GM12878 (cell line): ENCODE measurements around the gene GRK1. TPM values are rescaled to one million over a fixed set of nuclear protein-coding genes. Genes with fewer than 3 reads are reported as not detected.

Source experiments
- ATAC-seq: fragments of 200-7000 bp; cut with Tn5 transposase; 3 replicates; pipeline ENCODE4 v1.9.1; 2020; ENCODE audit warnings: mild to moderate bottlenecking, moderate library complexity
- BruUV-seq: library from RNA; stranded (reverse); fragments of 400-500 nt; replicated peaks from 2 replicates; lab custom pipeline; 2021; lab: Mats Ljungman, UMichigan
- CTCF ChIA-PET: fragments of 300-600 bp; sonication (Branson Sonifier 250); formaldehyde crosslinking; extraction: SDS; loops from one replicate; lab custom pipeline; 2021; ENCODE audit warnings: inconsistent platforms; lab: Yijun Ruan, JAX
- POLR2A ChIA-PET: fragments of 350-600 bp; formaldehyde crosslinking; extraction: SDS; loops from one replicate; lab custom pipeline; 2021; ENCODE audit warnings: inconsistent platforms; lab: Charles Lee
- RAD21 ChIA-PET: fragments of 300-600 bp; sonication (Branson Sonifier 250); formaldehyde crosslinking; loops from one replicate; lab custom pipeline; 2023; ENCODE audit warnings: antibody characterized with exemption; ENCODE audit not compliant: unreplicated experiment; lab: Charles Lee
- SMC1A ChIA-PET: fragments of 300-600 bp; sonication (Branson Sonifier 250); formaldehyde crosslinking; loops from one replicate; lab custom pipeline; 2023; ENCODE audit not compliant: unreplicated experiment, uncharacterized antibody; lab: Charles Lee
- DNase-seq: peaks from one replicate; pipeline ENCODE4 v3.0.0-alpha.2; 2011; ENCODE audit warnings: low read depth, low spot score
- FAIRE-seq: peaks from 3 replicates; lab custom pipeline; 2011; peaks lifted over from hg19 to GRCh38; lab: Jason Lieb, UNC
- H2AFZ ChIP-seq: 2 replicates; pipeline ENCODE4 v1.6.0; 2011; ENCODE audit warnings: low read depth, low read length, control low read depth; ENCODE audit not compliant: control insufficient read depth
- H3K27ac ChIP-seq: 2 replicates; pipeline ENCODE4 v1.5.1; 2011; ENCODE audit warnings: control low read depth; ENCODE audit not compliant: control insufficient read depth, insufficient read depth
- H3K27me3 ChIP-seq, 2 experiments: replicated peaks in 1 of 2; 2 replicates each; pipeline versions ENCODE4 v1.6.0 to v1.6.1; 2011; ENCODE audit warnings: low read length in 1 of 2; ENCODE audit not compliant: control insufficient read depth in 2 of 2, insufficient read depth in 2 of 2
- H3K36me3 ChIP-seq, 2 experiments: 2 replicates each; pipeline ENCODE4 v1.5.1; 2011; ENCODE audit warnings: low read length in 1 of 2; ENCODE audit not compliant: control insufficient read depth in 2 of 2, insufficient read depth in 2 of 2
- H3K4me1 ChIP-seq: 2 replicates; pipeline ENCODE4 v1.6.1; 2011; ENCODE audit warnings: mild to moderate bottlenecking, low read length, moderate library complexity, mixed read lengths; ENCODE audit not compliant: control insufficient read depth, insufficient read depth
- H3K4me2 ChIP-seq: 2 replicates; pipeline ENCODE4 v1.6.0; 2011; ENCODE audit warnings: control low read depth; ENCODE audit not compliant: control insufficient read depth, insufficient read depth
- H3K4me3 ChIP-seq: fragments of 200-600 bp; sonication (generic); 2 replicates; pipeline ENCODE4 v1.5.1; 2016
- H3K79me2 ChIP-seq: 2 replicates; pipeline ENCODE4 v1.6.0; 2011; ENCODE audit warnings: low read length; ENCODE audit not compliant: control insufficient read depth, insufficient read depth
- H3K9ac ChIP-seq: 2 replicates; pipeline ENCODE4 v1.8.0; 2011; ENCODE audit warnings: low read length, control low read depth, mixed read lengths; ENCODE audit not compliant: control insufficient read depth, insufficient read depth
- H3K9me3 ChIP-seq: replicated peaks from 3 replicates; pipeline ENCODE4 v1.5.1; 2011; ENCODE audit warnings: mild to moderate bottlenecking, low read length; ENCODE audit not compliant: control insufficient read depth, insufficient read depth
- H4K20me1 ChIP-seq: 2 replicates; pipeline ENCODE4 v1.6.0; 2011; ENCODE audit not compliant: control insufficient read depth, insufficient read depth
- BACH1 ChIP-seq: fragments of 450-650 bp; IDR thresholded peaks from 2 replicates; pipeline ENCODE4 v1.6.1; 2017; ENCODE audit warnings: mild to moderate bottlenecking, borderline replicate concordance
- BCL3 ChIP-seq: IDR thresholded peaks from 2 replicates; pipeline ENCODE4 v1.6.1; 2011; ENCODE audit warnings: borderline replicate concordance, low read depth, mild to moderate bottlenecking, moderate library complexity, low read length; ENCODE audit not compliant: insufficient read depth, poor library complexity, severe bottlenecking
- BMI1 ChIP-seq: fragments of 450-650 bp; IDR thresholded peaks from 2 replicates; pipeline ENCODE4 v1.6.1; 2016; ENCODE audit warnings: mild to moderate bottlenecking, moderate library complexity, borderline replicate concordance
- DPF2 ChIP-seq: fragments of 450-650 bp; IDR thresholded peaks from 2 replicates; pipeline ENCODE4 v1.6.1; 2017; ENCODE audit warnings: mild to moderate bottlenecking
- HDAC6 ChIP-seq: fragments of 200-600 bp; sonication (generic); IDR thresholded peaks from one replicate; pipeline ENCODE4 v1.8.0; 2017; ENCODE audit warnings: antibody characterized with exemption; ENCODE audit not compliant: unreplicated experiment
- HDGF ChIP-seq: fragments of 450-650 bp; IDR thresholded peaks from 2 replicates; pipeline ENCODE4 v1.6.1; 2016; ENCODE audit warnings: antibody characterized with exemption
- IKZF2 ChIP-seq, 2 experiments: fragments of 450-650 bp; IDR thresholded peaks; 2 replicates each; pipeline ENCODE4 v1.6.1; 2017; ENCODE audit warnings: mild to moderate bottlenecking in 2 of 2, moderate library complexity in 2 of 2
- IRF5 ChIP-seq: fragments of 450-650 bp; IDR thresholded peaks from 2 replicates; pipeline ENCODE4 v1.6.1; 2017; ENCODE audit warnings: borderline replicate concordance
- MXI1 ChIP-seq: fragments of 150-350 bp; IDR thresholded peaks from 2 replicates; pipeline ENCODE4 v1.6.1; 2011; ENCODE audit warnings: low read depth, mild to moderate bottlenecking, inconsistent platforms, low read length, improper control_type of control experiment
- NR2F1 ChIP-seq: fragments of 450-650 bp; conservative IDR thresholded peaks from 2 replicates; pipeline ENCODE4 v1.6.1; 2017; ENCODE audit warnings: mild to moderate bottlenecking
- NRF1 ChIP-seq: conservative IDR thresholded peaks from 2 replicates; pipeline ENCODE4 v1.6.1; 2011; ENCODE audit warnings: mild to moderate bottlenecking, low read depth, low read length, improper control_type of control experiment
- POLR2A ChIP-seq: IDR thresholded peaks from 2 replicates; pipeline ENCODE4 v1.6.1; 2011; ENCODE audit warnings: low read depth, mild to moderate bottlenecking, low read length
- RUNX3 ChIP-seq: IDR thresholded peaks from 2 replicates; pipeline ENCODE4 v1.6.1; 2012; ENCODE audit warnings: low read length, inconsistent platforms
- SIN3A ChIP-seq: IDR thresholded peaks from 2 replicates; pipeline ENCODE4 v1.6.1; 2012; ENCODE audit warnings: low read depth, low read length, improper control_type of control experiment
- SMAD1 ChIP-seq: fragments of 450-650 bp; IDR thresholded peaks from 2 replicates; pipeline ENCODE4 v1.6.1; 2018; ENCODE audit warnings: mild to moderate bottlenecking, low read depth; ENCODE audit not compliant: partially characterized antibody
- SP1 ChIP-seq: IDR thresholded peaks from one replicate; pipeline ENCODE4 v1.6.1; 2011; ENCODE audit warnings: low read depth, low read length
- SREBF1 ChIP-seq: IDR thresholded peaks from 2 replicates; pipeline ENCODE4 v1.6.1; 2012; ENCODE audit warnings: mild to moderate bottlenecking, low read length
- STAT1 ChIP-seq: fragments of 450-650 bp; conservative IDR thresholded peaks from 2 replicates; pipeline ENCODE4 v1.6.1; 2014; ENCODE audit warnings: antibody characterized with exemption, mild to moderate bottlenecking
- SUPT20H ChIP-seq: IDR thresholded peaks from 2 replicates; pipeline ENCODE4 v1.6.1; 2011; ENCODE audit warnings: low read depth, mild to moderate bottlenecking, low read length, moderate library complexity, borderline replicate concordance; ENCODE audit not compliant: control insufficient read depth
- WRNIP1 ChIP-seq: IDR thresholded peaks from 2 replicates; pipeline ENCODE4 v1.6.1; 2011; ENCODE audit warnings: low read depth, low read length, improper control_type of control experiment, borderline replicate concordance
- ZNF207 ChIP-seq: fragments of 450-650 bp; IDR thresholded peaks from 2 replicates; pipeline ENCODE4 v1.6.1; 2014; ENCODE audit warnings: antibody characterized with exemption, mild to moderate bottlenecking, borderline replicate concordance
- ZNF217 ChIP-seq: fragments of 450-650 bp; IDR thresholded peaks from 2 replicates; pipeline ENCODE4 v1.6.1; 2017; ENCODE audit warnings: antibody characterized with exemption, mild to moderate bottlenecking
- ZNF384 ChIP-seq: IDR thresholded peaks from 2 replicates; pipeline ENCODE4 v1.6.1; 2012; ENCODE audit warnings: low read depth, mild to moderate bottlenecking, low read length, improper control_type of control experiment, borderline replicate concordance
- WGBS: methylation state at CpG from one replicate; pipeline ENCODE4 v1.1.6; 2016; ENCODE audit warnings: low lambda C conversion rate; ENCODE audit not compliant: insufficient replicate concordance, insufficient coverage; ENCODE audit errors: missing lambda C conversion rate; 5-methylcytosine and 5-hydroxymethylcytosine counted together
- in situ Hi-C: fragments of 300-500 bp; cut with MboI; formaldehyde crosslinking; loops from 9 replicates; pipeline ENCODE4 v1.14.3; 2018; ENCODE audit warnings: mixed read lengths
- intact Hi-C: fragments of 100-400 bp; cut with micrococcal nuclease; formaldehyde crosslinking; loops from one replicate; pipeline ENCODE4 v1.14.2; 2022; ENCODE audit not compliant: unreplicated experiment
- polyA plus RNA-seq, 11 experiments: library from polyadenylated mRNA; depleted of rRNA in 4 of 11; unstranded in 6 of 11; stranded (reverse) in 5 of 11; fragments of >200 nt; fragmentation: Nextera tagmentation in 4 of 11; fragmentation: Illumina TruSeq in 1 of 11; extraction: Ambion mirVana in 4 of 11; extraction: Trizol in 1 of 11; gene quantifications; 1 replicate in 1 of 11; 2 replicates in 10 of 11; pipeline versions ENCODE4 v1.2.1 to v1.2.3, GENCODE V29; 2011 to 2016; ENCODE audit warnings: inconsistent platforms in 2 of 11, missing spikeins in 2 of 11, low read depth in 1 of 11
- total RNA-seq, 4 experiments: library from RNA; depleted of rRNA in 3 of 4; stranded (reverse); fragments of >200 nt in 3 of 4; fragmentation: Illumina TruSeq in 1 of 4; extraction: Trizol in 1 of 4; gene quantifications; 2 replicates each; pipeline versions ENCODE4 v1.2.1 to v1.2.3, GENCODE V29; 2013 to 2021
- TF ChIP-seq, protein P1 (sequence below): fragments of 150-350 bp; IDR thresholded peaks from 2 replicates; pipeline ENCODE4 v1.6.1; 2014; ENCODE audit warnings: mild to moderate bottlenecking, low read depth, low read length

Gene GRK1
- total and polyA plus RNA-seq, 10 of the 15 experiments (the other 5 are each of a cell fraction or from before 2014, with no cell fraction given), result under 0.01 to 0.04 TPM; not detected in 8

- no peak for TF ChIP-seq IRF5
- no peak for TF ChIP-seq BACH1
- no peak for TF ChIP-seq ZNF207
- no peak for TF ChIP-seq SP1
- TF ChIP-seq SREBF1, result no peak
- no peak for TF ChIP-seq ZNF384
- no peak for TF ChIP-seq BMI1
- TF ChIP-seq SIN3A, result no peak
- TF ChIP-seq MXI1, result no peak
- no peak for TF ChIP-seq IKZF2 (IDR thresholded peaks at IDR 0.05)
- no peak for TF ChIP-seq HDAC6
- TF ChIP-seq HDGF, result no peak
Measured at GRCh38 chr13:113644800-113645199, 22.2 kb upstream of the GRK1 start (continued).

DNA sequence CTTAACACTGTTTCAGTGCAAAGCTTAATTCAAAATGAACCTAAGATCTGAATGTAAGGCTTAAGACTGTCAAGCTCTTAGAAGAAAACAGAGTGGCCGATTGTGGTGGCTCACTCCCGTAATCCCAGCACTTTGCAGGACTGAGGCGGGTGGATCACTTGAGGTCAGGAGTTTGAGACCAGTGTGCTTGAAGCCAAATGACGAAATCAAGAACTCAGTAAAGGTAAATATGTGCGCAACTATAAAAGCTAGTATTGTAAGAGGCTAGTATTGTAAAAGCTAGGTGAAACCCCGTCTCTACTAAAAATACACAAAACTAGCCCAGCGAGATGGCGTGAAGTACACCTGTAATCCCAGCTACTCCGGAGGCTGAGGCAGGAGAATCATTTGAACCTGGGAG, 21.7 kb upstream of the GRK1 start:
- intact Hi-C loops, result no loop called here
- CTCF ChIA-PET, result no interaction called here
- TF ChIP-seq RUNX3 (no peak), DPF2 (no peak), SUPT20H (no peak), SP1 (no peak), STAT1 (no peak), NRF1 (no peak), WRNIP1 (no peak), ZNF217 (no peak), POLR2A (no peak), BCL3 (no peak), SMAD1 (no peak), NR2F1 (no peak)
- TF ChIP-seq, protein P1, sequence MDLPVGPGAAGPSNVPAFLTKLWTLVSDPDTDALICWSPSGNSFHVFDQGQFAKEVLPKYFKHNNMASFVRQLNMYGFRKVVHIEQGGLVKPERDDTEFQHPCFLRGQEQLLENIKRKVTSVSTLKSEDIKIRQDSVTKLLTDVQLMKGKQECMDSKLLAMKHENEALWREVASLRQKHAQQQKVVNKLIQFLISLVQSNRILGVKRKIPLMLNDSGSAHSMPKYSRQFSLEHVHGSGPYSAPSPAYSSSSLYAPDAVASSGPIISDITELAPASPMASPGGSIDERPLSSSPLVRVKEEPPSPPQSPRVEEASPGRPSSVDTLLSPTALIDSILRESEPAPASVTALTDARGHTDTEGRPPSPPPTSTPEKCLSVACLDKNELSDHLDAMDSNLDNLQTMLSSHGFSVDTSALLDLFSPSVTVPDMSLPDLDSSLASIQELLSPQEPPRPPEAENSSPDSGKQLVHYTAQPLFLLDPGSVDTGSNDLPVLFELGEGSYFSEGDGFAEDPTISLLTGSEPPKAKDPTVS, result no peak

More for the DNA sequence above, 21.7 kb upstream of the GRK1 start:
- no peak for FAIRE-seq
- ATAC-seq, result no peak
- H3K9me3 ChIP-seq, result no peaks in the 10 kb centered on the region
- BruUV-seq, result no TSS peak
- H3K36me3 ChIP-seq, result peaks cover 2 to 9% of the 10 kb centered on the region in 2 experiments
- in situ Hi-C loops, result no loop called here
- H3K4me2 ChIP-seq, result no peak overlapping the region
- no peaks in the 10 kb centered on the region for H4K20me1 ChIP-seq
- no peaks in the 10 kb centered on the region for H3K79me2 ChIP-seq
- H3K27me3 ChIP-seq, result no peaks in the 10 kb centered on the region
- no peak overlapping the region for H3K27ac ChIP-seq
- no peak overlapping the region for H3K9ac ChIP-seq
- RAD21 ChIA-PET, result no interaction called here
- no peak for DNase-seq
- POLR2A ChIA-PET, result no interaction called here
- H3K4me3 ChIP-seq, result no peak overlapping the region
- 94% methylated on average over 9 of the region's 9 CpGs for WGBS
- no peak overlapping the region for H2AFZ ChIP-seq
- SMC1A ChIA-PET, result no interaction called here
- no peaks in the 10 kb centered on the region for H3K4me1 ChIP-seq
